Measurements from ENCODE around the gene ISG15.
"Not testable (repeated sequence)": the region's sequence is repeated elsewhere in the genome, so short reads cannot be mapped to it uniquely, and the experiment has no call there.

ISG15 gene

GRCh38 chr1:984476-984814 lies 28.9 kb upstream of the ISG15 start:
- H3K4me1 ChIP-seq (ENCODE audit: insufficient read depth, low read length, poor library complexity, severe bottlenecking), result no peaks in the 10 kb centered on the region
- H3K36me3 ChIP-seq (ENCODE audit: insufficient read depth, low read length), result no peaks in the 10 kb centered on the region
- H3K9ac ChIP-seq (ENCODE audit: low read depth, low read length, poor library complexity, severe bottlenecking), result no peak overlapping the region
- H3K9me2 ChIP-seq (replicated peaks; ENCODE audit: low read depth, low read length), result no peaks in the 10 kb centered on the region
- no peaks in the 10 kb centered on the region for H3F3A ChIP-seq (ENCODE audit: low read depth)
- no peaks in the 10 kb centered on the region for H3K9me3 ChIP-seq (ENCODE audit: insufficient read depth, low read depth, low read length)
- H4K20me1 ChIP-seq (ENCODE audit: insufficient read depth, low read length, poor library complexity, severe bottlenecking), result no peaks in the 10 kb centered on the region
- TF ChIP-seq CTCF (conservative IDR thresholded peaks at IDR 0.05; ENCODE audit: low read length), result no peak; the same call in 1 of the 2 replicates
- TF ChIP-seq EZH2phosphoT487 (IDR thresholded peaks at IDR 0.05; ENCODE audit: borderline replicate concordance), result no peak
- H3K4me2 ChIP-seq (ENCODE audit: low read depth, low read length, poor library complexity, severe bottlenecking), result no peak overlapping the region
- no peaks in the 10 kb centered on the region for H3K79me2 ChIP-seq (ENCODE audit: insufficient read depth, low read length)
- H3K27me3 ChIP-seq (ENCODE audit: insufficient read depth, low read length, poor library complexity, severe bottlenecking), result no peaks in the 10 kb centered on the region
- no peak overlapping the region for H2AFZ ChIP-seq (ENCODE audit: low read length)
- H3K4me3 ChIP-seq (ENCODE audit: low read length, poor library complexity, severe bottlenecking), result no peak overlapping the region

GRCh38 chr1:985126-985525 lies 28.2 kb upstream of the ISG15 start:
- no peak overlapping the region for H3K4me3 ChIP-seq (ENCODE audit: low read length, poor library complexity, severe bottlenecking)
- H3K9ac ChIP-seq (ENCODE audit: low read depth, low read length, poor library complexity, severe bottlenecking), result no peak overlapping the region
- no peaks in the 10 kb centered on the region for H3K36me3 ChIP-seq (ENCODE audit: insufficient read depth, low read length)
- no peaks in the 10 kb centered on the region for H3K9me2 ChIP-seq (replicated peaks; ENCODE audit: low read depth, low read length)
- H3K79me2 ChIP-seq (ENCODE audit: insufficient read depth, low read length), result no peaks in the 10 kb centered on the region
- H3K9me3 ChIP-seq (ENCODE audit: insufficient read depth, low read depth, low read length), result no peaks in the 10 kb centered on the region
- no peaks in the 10 kb centered on the region for H3K4me1 ChIP-seq (ENCODE audit: insufficient read depth, low read length, poor library complexity, severe bottlenecking)
- no peaks in the 10 kb centered on the region for H3F3A ChIP-seq (ENCODE audit: low read depth)
- no peak overlapping the region for H2AFZ ChIP-seq (ENCODE audit: low read length)
- TF ChIP-seq EZH2phosphoT487 (IDR thresholded peaks at IDR 0.05; ENCODE audit: borderline replicate concordance), result no peak
- no peaks in the 10 kb centered on the region for H4K20me1 ChIP-seq (ENCODE audit: insufficient read depth, low read length, poor library complexity, severe bottlenecking)
- no peaks in the 10 kb centered on the region for H3K27me3 ChIP-seq (ENCODE audit: insufficient read depth, low read length, poor library complexity, severe bottlenecking)
- H3K4me2 ChIP-seq (ENCODE audit: low read depth, low read length, poor library complexity, severe bottlenecking), result no peak overlapping the region

- H2AFZ ChIP-seq (ENCODE audit: low read length); H3K9me2 ChIP-seq (replicated peaks; ENCODE audit: low read depth, low read length); H3K36me3 ChIP-seq (ENCODE audit: insufficient read depth, low read length); H3K9me3 ChIP-seq (ENCODE audit: insufficient read depth, low read depth, low read length); H3K4me2 ChIP-seq (ENCODE audit: low read depth, low read length, poor library complexity, severe bottlenecking); H3K4me1 ChIP-seq (ENCODE audit: insufficient read depth, low read length, poor library complexity, severe bottlenecking); H3F3A ChIP-seq (ENCODE audit: low read depth); H4K20me1 ChIP-seq (ENCODE audit: insufficient read depth, low read length, poor library complexity, severe bottlenecking); H3K4me3 ChIP-seq (ENCODE audit: low read length, poor library complexity, severe bottlenecking); H3K79me2 ChIP-seq (ENCODE audit: insufficient read depth, low read length); H3K27me3 ChIP-seq (ENCODE audit: insufficient read depth, low read length, poor library complexity, severe bottlenecking); H3K9ac ChIP-seq (ENCODE audit: low read depth, low read length, poor library complexity, severe bottlenecking): not testable (repeated sequence)
Measured at GRCh38 chr1:988061-988460, 25.2 kb upstream of the ISG15 start.

- not testable (repeated sequence) for H3K4me2 ChIP-seq (ENCODE audit: low read depth, low read length, poor library complexity, severe bottlenecking); H2AFZ ChIP-seq (ENCODE audit: low read length); H3K27me3 ChIP-seq (ENCODE audit: insufficient read depth, low read length, poor library complexity, severe bottlenecking); H3K4me1 ChIP-seq (ENCODE audit: insufficient read depth, low read length, poor library complexity, severe bottlenecking); H4K20me1 ChIP-seq (ENCODE audit: insufficient read depth, low read length, poor library complexity, severe bottlenecking); H3K9me2 ChIP-seq (replicated peaks; ENCODE audit: low read depth, low read length); H3K9me3 ChIP-seq (ENCODE audit: insufficient read depth, low read depth, low read length); H3K9ac ChIP-seq (ENCODE audit: low read depth, low read length, poor library complexity, severe bottlenecking); H3K79me2 ChIP-seq (ENCODE audit: insufficient read depth, low read length); H3K36me3 ChIP-seq (ENCODE audit: insufficient read depth, low read length); H3K4me3 ChIP-seq (ENCODE audit: low read length, poor library complexity, severe bottlenecking); H3F3A ChIP-seq (ENCODE audit: low read depth)
Measured at GRCh38 chr1:991275-991674, 22.0 kb upstream of the ISG15 start.

- H3K9ac ChIP-seq (ENCODE audit: low read depth, low read length, poor library complexity, severe bottlenecking), result no peak overlapping the region
- no peak overlapping the region for H3K4me3 ChIP-seq (ENCODE audit: low read length, poor library complexity, severe bottlenecking)
- no peaks in the 10 kb centered on the region for H3K79me2 ChIP-seq (ENCODE audit: insufficient read depth, low read length)
- no peak overlapping the region for H3K4me2 ChIP-seq (ENCODE audit: low read depth, low read length, poor library complexity, severe bottlenecking)
- H3K36me3 ChIP-seq (ENCODE audit: insufficient read depth, low read length), result no peaks in the 10 kb centered on the region
- peaks cover 9% of the 10 kb centered on the region for H3K4me1 ChIP-seq (ENCODE audit: insufficient read depth, low read length, poor library complexity, severe bottlenecking)
- H2AFZ ChIP-seq (ENCODE audit: low read length), result no peak overlapping the region
- H3K9me2 ChIP-seq (replicated peaks; ENCODE audit: low read depth, low read length), result no peaks in the 10 kb centered on the region
- H3K27me3 ChIP-seq (ENCODE audit: insufficient read depth, low read length, poor library complexity, severe bottlenecking), result no peaks in the 10 kb centered on the region
- H3F3A ChIP-seq (ENCODE audit: low read depth), result no peaks in the 10 kb centered on the region
- TF ChIP-seq EZH2phosphoT487 (IDR thresholded peaks at IDR 0.05; ENCODE audit: borderline replicate concordance) (no peak), CTCF (conservative IDR thresholded peaks at IDR 0.05; ENCODE audit: low read length) (no peak)
- H4K20me1 ChIP-seq (ENCODE audit: insufficient read depth, low read length, poor library complexity, severe bottlenecking), result peaks cover 3% of the 10 kb centered on the region
- H3K9me3 ChIP-seq (ENCODE audit: insufficient read depth, low read depth, low read length), result no peaks in the 10 kb centered on the region
Measured at GRCh38 chr1:991895-992294, 21.4 kb upstream of the ISG15 start.

Data from Loucy (cell line).